MCF 10A (cell line): ENCODE measurements around the gene FOXP1. TPM values are rescaled to one million over a fixed set of nuclear protein-coding genes. Genes with fewer than 3 reads are reported as not detected.
A peak's percentile ranks its signal among the peaks of the same experiment; 100 is the strongest.

Experiments used
- BruUV-seq: library from RNA; stranded (reverse); fragments of 400-500 nt; replicated peaks from 2 replicates; lab custom pipeline; 2021; lab: Mats Ljungman, UMichigan
- CTCF ChIA-PET: fragments of 300-600 bp; sonication (Branson Sonifier 250); formaldehyde crosslinking; extraction: SDS; loops from one replicate; lab custom pipeline; 2021; ENCODE audit warnings: antibody characterized with exemption, inconsistent platforms; lab: Yijun Ruan, JAX
- POLR2A ChIA-PET: fragments of 300-600, 350-650 bp; sonication (Branson Sonifier 250); formaldehyde crosslinking; extraction: SDS; loops from one replicate; lab custom pipeline; 2020; ENCODE audit warnings: antibody characterized with exemption, inconsistent platforms; lab: Yijun Ruan, JAX
- DNase-seq: peaks from one replicate; pipeline ENCODE4 v3.0.0-alpha.2; 2018; ENCODE audit not compliant: unreplicated experiment
- H3K27ac Mint-ChIP-seq: one replicate; pipeline ENCODE4 v1.8.0; 2022; ENCODE audit warnings: mild to moderate bottlenecking, low read depth, mixed read lengths; ENCODE audit not compliant: unreplicated experiment
- H3K27me3 Mint-ChIP-seq: one replicate; pipeline ENCODE4 v1.8.0; 2022; ENCODE audit warnings: mixed read lengths; ENCODE audit not compliant: insufficient read depth, unreplicated experiment
- H3K36me3 Mint-ChIP-seq: one replicate; pipeline ENCODE4 v1.8.0; 2022; ENCODE audit warnings: mild to moderate bottlenecking, moderate library complexity, mixed read lengths; ENCODE audit not compliant: insufficient read depth, unreplicated experiment
- H3K4me1 Mint-ChIP-seq: one replicate; pipeline ENCODE4 v1.8.0; 2022; ENCODE audit warnings: mixed read lengths; ENCODE audit not compliant: insufficient read depth, unreplicated experiment
- H3K4me3 Mint-ChIP-seq: one replicate; pipeline ENCODE4 v1.8.0; 2022; ENCODE audit warnings: mild to moderate bottlenecking, moderate library complexity, mixed read lengths; ENCODE audit not compliant: unreplicated experiment
- H3K9me3 Mint-ChIP-seq: one replicate; pipeline ENCODE4 v1.8.0; 2022; ENCODE audit warnings: mixed read lengths; ENCODE audit not compliant: unreplicated experiment
- intact Hi-C: fragments of 100-400 bp; cut with micrococcal nuclease; formaldehyde crosslinking; loops from 2 replicates; pipeline ENCODE4 v1.14.1; 2022
- total RNA-seq: library from RNA; stranded (reverse); gene quantifications from 2 replicates; pipeline ENCODE4 v1.2.3, GENCODE V29; 2022
- TF ChIP-seq, protein P1 (sequence below): fragments of 200-600 bp; IDR thresholded peaks from one replicate; pipeline ENCODE4 v1.8.0; 2022; ENCODE audit warnings: antibody characterized with exemption, mild to moderate bottlenecking; ENCODE audit not compliant: unreplicated experiment

Gene FOXP1
- total RNA-seq, 1 experiment from 2014 or later, result 49.0 TPM

- DNase-seq, result no peak
- Mint-ChIP-seq H3K4me1 (peaks cover 37% of the 10 kb centered on the region), H3K27me3 (no peaks in the 10 kb centered on the region), H3K36me3 (peaks cover 2% of the 10 kb centered on the region), H3K4me3 (no peak overlapping the region), H3K9me3 (no peaks in the 10 kb centered on the region), H3K27ac (no peak overlapping the region)
- CTCF ChIA-PET, result interaction anchor here (0.9 to 1.1 kb wide), 2 partner anchors 9 to 483 kb away, joined by 3 to 8 read pairs; no protein-coding TSS in a partner anchor
- TF ChIP-seq, protein P1, sequence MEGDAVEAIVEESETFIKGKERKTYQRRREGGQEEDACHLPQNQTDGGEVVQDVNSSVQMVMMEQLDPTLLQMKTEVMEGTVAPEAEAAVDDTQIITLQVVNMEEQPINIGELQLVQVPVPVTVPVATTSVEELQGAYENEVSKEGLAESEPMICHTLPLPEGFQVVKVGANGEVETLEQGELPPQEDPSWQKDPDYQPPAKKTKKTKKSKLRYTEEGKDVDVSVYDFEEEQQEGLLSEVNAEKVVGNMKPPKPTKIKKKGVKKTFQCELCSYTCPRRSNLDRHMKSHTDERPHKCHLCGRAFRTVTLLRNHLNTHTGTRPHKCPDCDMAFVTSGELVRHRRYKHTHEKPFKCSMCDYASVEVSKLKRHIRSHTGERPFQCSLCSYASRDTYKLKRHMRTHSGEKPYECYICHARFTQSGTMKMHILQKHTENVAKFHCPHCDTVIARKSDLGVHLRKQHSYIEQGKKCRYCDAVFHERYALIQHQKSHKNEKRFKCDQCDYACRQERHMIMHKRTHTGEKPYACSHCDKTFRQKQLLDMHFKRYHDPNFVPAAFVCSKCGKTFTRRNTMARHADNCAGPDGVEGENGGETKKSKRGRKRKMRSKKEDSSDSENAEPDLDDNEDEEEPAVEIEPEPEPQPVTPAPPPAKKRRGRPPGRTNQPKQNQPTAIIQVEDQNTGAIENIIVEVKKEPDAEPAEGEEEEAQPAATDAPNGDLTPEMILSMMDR, result no peak
- intact Hi-C loops, result loop anchor here (2.0 to 10.0 kb wide), 5 partner anchors 208 to 589 kb away; no protein-coding TSS in a partner anchor
- no TSS peak for BruUV-seq
- POLR2A ChIA-PET, result interaction anchor here (0.7 to 11.8 kb wide), 12 partner anchors 10 to 625 kb away, joined by 3 to 219 read pairs (median 4); partner anchors contain the start of gene FOXP1
Observed at GRCh38 chr3:71065764-71066013, 517.8 kb downstream of the FOXP1 start.

GRCh38 chr3:71064956-71065763 lies 518.4 kb downstream of the FOXP1 start:
- ChIA-PET CTCF (interaction anchor here (0.9 to 3.5 kb wide), 4 partner anchors 9 to 517 kb away, joined by 3 to 16 read pairs (median 6); partner anchors contain the start of gene FOXP1), POLR2A (interaction anchor here (0.6 to 11.8 kb wide), 16 partner anchors 10 to 1356 kb away, joined by 3 to 219 read pairs (median 4); partner anchors contain the start of gene FOXP1)
- no peaks in the 10 kb centered on the region for H3K9me3 Mint-ChIP-seq
- DNase-seq, result peak; percentile 36
- no peaks in the 10 kb centered on the region for H3K27me3 Mint-ChIP-seq
- intact Hi-C loops, result loop anchor here (2.0 to 10.0 kb wide), 7 partner anchors 208 to 617 kb away; no protein-coding TSS in a partner anchor
- no peak overlapping the region for H3K4me3 Mint-ChIP-seq
- no TSS peak for BruUV-seq
- H3K27ac Mint-ChIP-seq, result no peak overlapping the region
- peaks cover 5% of the 10 kb centered on the region for H3K36me3 Mint-ChIP-seq
- TF ChIP-seq, protein P1, result no peak
- peaks cover 41% of the 10 kb centered on the region for H3K4me1 Mint-ChIP-seq

DNA sequence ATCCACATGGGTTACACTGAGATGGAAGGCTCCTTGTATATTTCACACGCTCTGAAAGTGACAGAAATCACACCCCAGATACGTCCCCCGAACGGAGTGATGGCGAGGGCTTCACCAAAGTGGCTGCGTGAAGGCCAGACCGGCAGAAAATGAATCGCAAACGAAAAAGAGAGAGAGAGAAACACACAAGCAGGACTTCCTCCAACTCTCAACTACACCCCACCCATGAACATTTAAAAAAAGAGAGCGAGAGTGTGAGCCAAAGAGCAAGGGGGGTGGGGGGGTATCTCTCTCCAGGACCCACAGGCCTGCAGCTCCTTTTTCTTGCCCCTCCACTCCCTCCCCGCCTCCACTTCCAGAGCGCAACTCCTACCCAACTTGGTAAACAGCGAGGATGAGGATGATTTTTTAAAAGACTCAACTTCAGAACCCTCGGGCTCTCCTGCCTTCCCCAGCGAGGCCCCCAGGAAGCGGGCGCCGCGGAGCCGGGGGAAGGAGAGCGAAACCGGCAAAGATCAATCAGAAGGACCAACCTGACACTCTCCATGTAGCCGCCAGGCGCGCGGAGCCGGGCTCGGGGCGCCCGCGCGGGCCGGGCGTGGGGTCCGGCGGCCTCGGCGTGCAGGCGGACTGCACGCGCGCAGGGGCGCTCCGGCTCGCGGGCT lies 519.1 kb downstream of the FOXP1 start:
- intact Hi-C loops, result loop anchor here (2.0 to 10.0 kb wide), 5 partner anchors 238 to 618 kb away; no protein-coding TSS in a partner anchor
- peak; percentile 44 for DNase-seq
- Mint-ChIP-seq H3K4me3 (no peak overlapping the region), H3K9me3 (no peaks in the 10 kb centered on the region), H3K36me3 (peaks cover 5% of the 10 kb centered on the region), H3K4me1 (peaks cover 37% of the 10 kb centered on the region), H3K27ac (no peak overlapping the region), H3K27me3 (no peaks in the 10 kb centered on the region)
- CTCF ChIA-PET, result interaction anchor here (0.7 to 3.5 kb wide), 8 partner anchors 11 to 522 kb away, joined by 3 to 16 read pairs (median 4); partner anchors contain the start of gene FOXP1
- POLR2A ChIA-PET, result interaction anchor here (0.6 to 11.8 kb wide), 17 partner anchors 9 to 617 kb away, joined by 3 to 219 read pairs (median 5); partner anchors contain the start of gene FOXP1
- TF ChIP-seq, protein P1, result no peak
- no TSS peak for BruUV-seq
